Osteoblast (primary cell): Measurements from ENCODE around the gene BRD3OS. TPM values are rescaled to one million over a fixed set of nuclear protein-coding genes. Genes with fewer than 3 reads are reported as not detected.

ENCODE experiments used
- DNase-seq: peaks from one replicate; pipeline ENCODE4 v3.0.0; 2011; ENCODE audit warnings: low spot score, mixed read lengths; ENCODE audit not compliant: insufficient read length; ENCODE audit errors: missing footprints
- H2AFZ ChIP-seq: 2 replicates; pipeline ENCODE4 v1.6.0; 2011; ENCODE audit warnings: mild to moderate bottlenecking, low read length
- H3K27ac ChIP-seq: 2 replicates; pipeline ENCODE4 v1.5.1; 2011; ENCODE audit warnings: mild to moderate bottlenecking, low read depth, low read length, moderate library complexity
- H3K27me3 ChIP-seq: 2 replicates; pipeline ENCODE4 v1.6.0; 2012; ENCODE audit warnings: mild to moderate bottlenecking, control low read depth, inconsistent platforms, low read length, moderate library complexity; ENCODE audit not compliant: insufficient read depth
- H3K36me3 ChIP-seq: 2 replicates; pipeline ENCODE4 v1.5.1; 2011; ENCODE audit warnings: mild to moderate bottlenecking, low read length, control low read depth, moderate library complexity; ENCODE audit not compliant: insufficient read depth
- H3K4me1 ChIP-seq: 2 replicates; pipeline ENCODE4 v1.5.1; 2011; ENCODE audit warnings: mild to moderate bottlenecking, low read length, control low read depth, moderate library complexity; ENCODE audit not compliant: insufficient read depth
- H3K4me2 ChIP-seq: 2 replicates; pipeline ENCODE4 v1.6.0; 2011; ENCODE audit warnings: mild to moderate bottlenecking, low read length; ENCODE audit not compliant: insufficient read depth
- H3K4me3 ChIP-seq: fragments of 200-600 bp; sonication (generic); 3 replicates; pipeline ENCODE4 v1.5.1; 2012; ENCODE audit warnings: mild to moderate bottlenecking, low read length, inconsistent platforms; ENCODE audit not compliant: insufficient read depth
- H3K79me2 ChIP-seq: 2 replicates; pipeline ENCODE4 v1.6.0; 2012; ENCODE audit warnings: mild to moderate bottlenecking, low read length, control low read depth, inconsistent platforms; ENCODE audit not compliant: insufficient read depth
- H3K9me3 ChIP-seq: 2 replicates; pipeline ENCODE4 v1.5.1; 2011; ENCODE audit warnings: low read depth, low read length, control low read depth
- H4K20me1 ChIP-seq: 2 replicates; pipeline ENCODE4 v1.6.0; 2012; ENCODE audit warnings: mild to moderate bottlenecking, low read length, control low read depth; ENCODE audit not compliant: insufficient read depth
- total RNA-seq: library from RNA; depleted of rRNA; stranded (reverse); fragments of >200 nt; gene quantifications from 2 replicates; pipeline ENCODE4 v1.2.3, GENCODE V29; 2012
- TF ChIP-seq, protein P1 (sequence below): IDR thresholded peaks from 2 replicates; pipeline ENCODE4 v1.5.1; 2011; ENCODE audit warnings: mild to moderate bottlenecking, low read depth, low read length, moderate library complexity; ENCODE audit errors: extremely low read depth

The BRD3OS gene
- total RNA-seq, 1 donor, result 26.1 TPM

DNA sequence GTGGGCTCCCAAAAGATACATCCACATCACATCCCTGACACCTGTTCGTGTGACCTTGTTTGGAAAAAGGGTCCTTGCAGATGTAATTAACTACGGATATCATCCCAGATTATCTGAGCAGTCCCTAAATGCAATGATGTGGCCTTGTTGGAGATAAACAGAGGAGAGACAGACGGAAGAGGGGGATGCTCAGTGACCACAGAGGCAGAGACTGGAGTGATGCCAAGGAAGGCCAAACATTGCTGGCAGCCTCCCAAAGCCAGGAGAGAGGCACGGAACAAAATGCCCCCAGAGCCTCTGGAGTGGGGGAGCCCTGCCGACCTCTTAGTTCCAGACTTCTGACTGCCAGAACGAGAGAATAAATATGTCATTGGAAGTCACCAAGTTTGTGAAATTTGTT is 18.1 kb upstream of the BRD3OS start:
- Histone ChIP-seq H3K4me2 (no peak overlapping the region), H3K27me3 (no peaks in the 10 kb centered on the region)

DNA sequence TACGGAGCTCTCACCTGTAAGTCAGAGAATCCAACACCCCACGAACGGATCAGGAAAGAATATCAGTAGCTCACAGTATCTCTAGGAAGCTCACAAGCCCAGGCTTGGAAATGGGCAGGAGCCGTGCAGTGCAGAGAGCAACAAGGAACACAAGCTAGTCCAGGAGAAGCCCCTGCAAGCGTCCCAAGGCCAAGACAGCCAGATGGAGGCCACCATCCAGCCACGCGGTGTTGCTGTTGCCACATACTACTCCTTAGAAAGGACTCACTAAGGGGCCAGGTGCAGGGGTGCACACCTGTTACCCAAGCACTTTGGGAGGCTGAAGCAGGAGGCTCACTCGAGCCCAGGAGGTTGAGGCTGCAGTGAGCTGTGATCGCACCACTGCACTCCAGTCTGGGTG is 17.7 kb upstream of the BRD3OS start:
- H3K36me3 ChIP-seq, result no peaks in the 10 kb centered on the region

More for the DNA sequence above, 18.1 kb upstream of the BRD3OS start:
- no peaks in the 10 kb centered on the region for H3K9me3 ChIP-seq
- H3K36me3 ChIP-seq, result no peaks in the 10 kb centered on the region
- no peaks in the 10 kb centered on the region for H3K79me2 ChIP-seq
- TF ChIP-seq, protein P1, sequence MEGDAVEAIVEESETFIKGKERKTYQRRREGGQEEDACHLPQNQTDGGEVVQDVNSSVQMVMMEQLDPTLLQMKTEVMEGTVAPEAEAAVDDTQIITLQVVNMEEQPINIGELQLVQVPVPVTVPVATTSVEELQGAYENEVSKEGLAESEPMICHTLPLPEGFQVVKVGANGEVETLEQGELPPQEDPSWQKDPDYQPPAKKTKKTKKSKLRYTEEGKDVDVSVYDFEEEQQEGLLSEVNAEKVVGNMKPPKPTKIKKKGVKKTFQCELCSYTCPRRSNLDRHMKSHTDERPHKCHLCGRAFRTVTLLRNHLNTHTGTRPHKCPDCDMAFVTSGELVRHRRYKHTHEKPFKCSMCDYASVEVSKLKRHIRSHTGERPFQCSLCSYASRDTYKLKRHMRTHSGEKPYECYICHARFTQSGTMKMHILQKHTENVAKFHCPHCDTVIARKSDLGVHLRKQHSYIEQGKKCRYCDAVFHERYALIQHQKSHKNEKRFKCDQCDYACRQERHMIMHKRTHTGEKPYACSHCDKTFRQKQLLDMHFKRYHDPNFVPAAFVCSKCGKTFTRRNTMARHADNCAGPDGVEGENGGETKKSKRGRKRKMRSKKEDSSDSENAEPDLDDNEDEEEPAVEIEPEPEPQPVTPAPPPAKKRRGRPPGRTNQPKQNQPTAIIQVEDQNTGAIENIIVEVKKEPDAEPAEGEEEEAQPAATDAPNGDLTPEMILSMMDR, result no peak
- H4K20me1 ChIP-seq, result no peaks in the 10 kb centered on the region
- H3K4me3 ChIP-seq, result no peak overlapping the region
- no peak overlapping the region for H3K27ac ChIP-seq
- no peaks in the 10 kb centered on the region for H3K4me1 ChIP-seq
- H2AFZ ChIP-seq, result no peak overlapping the region
- DNase-seq, result peak; percentile 56

DNA sequence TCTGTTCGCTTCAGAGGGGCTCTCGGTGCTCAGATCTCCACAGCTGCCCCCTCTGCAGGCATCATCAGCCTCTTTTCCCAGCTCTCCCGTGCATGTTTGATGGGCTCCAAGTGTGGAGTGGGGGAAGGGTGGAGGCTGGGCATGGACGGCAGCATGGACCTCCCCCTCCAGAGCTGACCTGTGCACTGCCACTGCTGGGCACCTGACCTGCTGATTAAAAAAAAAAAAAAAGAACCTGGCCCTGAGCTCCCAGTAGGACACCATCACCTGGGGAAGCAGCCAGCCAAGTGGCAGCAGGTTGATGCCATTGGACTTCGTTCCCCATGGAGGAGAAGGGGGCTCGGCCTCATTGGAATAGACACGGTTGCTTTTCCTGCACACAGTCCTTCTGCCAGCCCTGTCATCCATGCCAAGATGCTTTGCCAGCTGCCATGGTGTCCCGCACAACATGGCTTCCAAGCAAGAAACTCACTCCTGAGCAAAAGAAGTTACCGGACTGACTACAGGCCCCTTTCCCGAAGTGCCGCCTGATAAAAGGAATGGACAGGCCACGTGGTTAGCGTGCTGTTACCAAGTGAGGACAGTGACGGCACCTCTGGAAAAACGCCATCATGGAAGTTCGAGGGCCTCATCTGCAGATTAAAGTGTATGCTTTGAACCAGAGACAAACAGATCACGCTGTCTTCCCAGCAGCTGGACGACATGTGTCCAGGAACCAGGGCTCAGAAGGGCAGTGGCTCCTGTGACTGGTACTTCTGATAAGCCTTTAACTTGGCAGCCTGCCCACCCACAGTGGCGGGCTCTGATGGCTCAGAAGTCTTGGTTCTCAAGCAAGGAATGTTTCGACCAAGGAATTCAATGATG is 14.7 kb upstream of the BRD3OS start:
- Histone ChIP-seq H3K36me3 (no peaks in the 10 kb centered on the region), H3K79me2 (no peaks in the 10 kb centered on the region), H3K4me1 (no peaks in the 10 kb centered on the region), H2AFZ (no peak overlapping the region), H3K27me3 (no peaks in the 10 kb centered on the region), H4K20me1 (no peaks in the 10 kb centered on the region), H3K9me3 (no peaks in the 10 kb centered on the region), H3K27ac (no peak overlapping the region), H3K4me3 (no peak overlapping the region), H3K4me2 (no peak overlapping the region)
- TF ChIP-seq, protein P1, result no peak
- DNase-seq, result peak; percentile 35

More for the DNA sequence above, 17.7 kb upstream of the BRD3OS start:
- H4K20me1 ChIP-seq, result no peaks in the 10 kb centered on the region
- no peaks in the 10 kb centered on the region for H3K79me2 ChIP-seq
- TF ChIP-seq, protein P1, result no peak
- peak; percentile 44 for DNase-seq
- no peak overlapping the region for H3K27ac ChIP-seq
- H3K4me2 ChIP-seq, result no peak overlapping the region
- H2AFZ ChIP-seq, result no peak overlapping the region
- H3K4me1 ChIP-seq, result no peaks in the 10 kb centered on the region
- no peak overlapping the region for H3K4me3 ChIP-seq
- no peaks in the 10 kb centered on the region for H3K9me3 ChIP-seq
- no peaks in the 10 kb centered on the region for H3K27me3 ChIP-seq

DNA sequence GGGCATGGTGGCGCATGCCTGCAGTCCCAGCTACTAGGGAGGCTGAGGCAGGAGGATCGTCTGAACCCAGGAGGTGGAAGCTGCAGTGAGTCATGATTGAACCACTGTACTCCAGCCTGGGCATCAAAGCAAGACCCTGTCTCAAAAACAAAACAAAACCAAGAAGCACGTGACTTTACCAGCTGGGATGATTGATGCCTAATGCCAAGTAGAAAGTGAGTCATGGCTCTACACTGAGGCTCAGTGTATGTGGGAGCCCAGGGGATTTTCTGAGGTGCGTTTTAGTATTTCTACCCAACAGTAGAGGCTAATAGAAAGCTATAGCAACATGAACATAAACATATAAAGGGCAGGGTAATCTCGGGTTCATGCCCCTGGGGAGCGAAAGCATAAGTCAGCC is 13.9 kb upstream of the BRD3OS start:
- Histone ChIP-seq H3K4me1 (no peaks in the 10 kb centered on the region), H3K36me3 (no peaks in the 10 kb centered on the region), H3K27ac (no peak overlapping the region), H3K79me2 (no peaks in the 10 kb centered on the region), H3K9me3 (no peaks in the 10 kb centered on the region), H3K4me2 (no peak overlapping the region), H2AFZ (no peak overlapping the region), H4K20me1 (no peaks in the 10 kb centered on the region), H3K27me3 (no peaks in the 10 kb centered on the region), H3K4me3 (no peak overlapping the region)
- TF ChIP-seq, protein P1, result no peak
- peak; percentile 56 for DNase-seq
